Measurements from ENCODE around the gene LYPD8.

The LYPD8 gene

DNA sequence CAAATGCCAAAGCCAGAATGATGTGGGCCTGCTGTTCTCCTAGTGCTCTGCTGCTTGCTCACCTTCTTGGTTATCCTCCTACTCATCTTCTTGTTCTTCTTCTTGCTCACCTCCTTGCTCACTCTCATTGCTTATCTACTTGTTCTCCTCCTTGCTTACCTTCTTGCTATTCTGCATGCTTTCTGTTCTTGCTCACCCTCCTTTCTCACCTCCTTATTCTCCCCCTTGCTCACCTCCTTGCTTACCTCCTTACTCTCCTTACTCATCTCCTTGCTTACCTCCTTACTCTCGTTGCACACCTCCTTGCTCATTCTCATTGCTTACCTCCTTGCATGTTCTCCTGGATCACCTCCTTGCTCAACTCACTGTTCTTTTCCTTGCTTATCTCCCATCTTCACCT lies 52.8 kb downstream of the LYPD8 start, which contains the start of gene OR14I1:
OR14I1 (minus strand) TSS at position 53 of the 400 bp plus-strand sequence.
- no peak for DNase-seq (ENCODE audit: low read depth in 2 of 3, low spot score in 1 of 3)

DNA sequence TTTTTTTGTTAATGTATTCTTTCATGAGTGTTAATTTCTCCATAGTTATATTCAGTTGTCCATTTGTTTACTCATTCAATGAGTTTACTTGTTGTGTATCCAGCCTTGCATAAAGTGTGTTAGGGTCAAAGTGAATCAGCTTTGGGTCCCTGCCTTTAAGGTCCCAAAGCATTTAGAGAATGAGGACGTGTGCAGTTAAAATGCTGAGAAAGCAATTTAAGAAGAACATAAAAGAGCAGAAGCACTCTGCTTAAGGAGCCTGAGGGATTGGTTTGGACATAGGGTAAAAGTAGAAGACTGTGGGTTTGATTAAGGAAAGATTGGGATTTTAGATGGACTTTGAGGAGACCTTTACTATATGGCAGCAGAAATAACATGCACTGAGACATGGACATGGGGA lies 56.5 kb downstream of the LYPD8 start:
- DNase-seq (ENCODE audit: low read depth in 2 of 3, low spot score in 1 of 3), result no peak

DNA sequence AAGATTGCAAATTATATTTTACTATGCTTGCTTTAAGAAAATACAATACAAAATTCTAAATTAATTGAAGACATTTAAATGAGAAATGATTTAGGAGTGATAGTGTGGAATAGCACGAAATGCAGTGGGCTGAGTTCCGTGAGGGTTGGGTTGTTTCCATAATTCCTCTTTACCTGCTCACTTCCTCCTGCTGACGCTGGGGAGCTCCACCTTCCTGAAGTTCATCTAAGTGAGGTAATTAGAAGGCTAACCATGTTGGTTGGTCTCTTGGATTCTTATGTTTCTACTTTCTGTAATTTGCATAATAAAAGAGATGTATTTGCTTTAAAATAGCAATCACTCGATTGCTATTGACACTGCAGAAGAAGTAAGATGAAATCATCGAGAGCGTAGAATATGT lies 57.7 kb downstream of the LYPD8 start:
- DNase-seq (ENCODE audit: low read depth in 2 of 3, low spot score in 1 of 3), result no peak

DNA sequence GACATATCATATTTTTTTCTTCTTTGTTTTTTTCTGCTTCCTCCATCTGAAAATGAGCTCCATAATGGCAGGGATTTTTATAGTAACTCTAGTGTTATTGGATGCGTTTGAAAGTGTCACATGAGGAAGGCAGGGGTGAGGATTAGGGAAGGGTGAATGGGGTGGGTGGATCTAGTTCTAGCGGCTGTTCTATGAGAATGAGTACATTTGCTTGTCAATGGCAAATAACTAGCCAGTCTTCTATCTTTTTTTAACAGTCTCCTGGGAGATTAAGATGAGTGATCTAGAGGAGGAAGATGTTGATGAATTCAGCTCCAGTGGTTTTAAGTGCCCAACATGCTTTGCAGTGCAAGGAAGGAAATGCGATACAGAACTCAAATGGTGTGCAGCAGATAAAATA lies 58.8 kb downstream of the LYPD8 start:
- no peak for DNase-seq (ENCODE audit: low read depth in 2 of 3, low spot score in 1 of 3)

DNA sequence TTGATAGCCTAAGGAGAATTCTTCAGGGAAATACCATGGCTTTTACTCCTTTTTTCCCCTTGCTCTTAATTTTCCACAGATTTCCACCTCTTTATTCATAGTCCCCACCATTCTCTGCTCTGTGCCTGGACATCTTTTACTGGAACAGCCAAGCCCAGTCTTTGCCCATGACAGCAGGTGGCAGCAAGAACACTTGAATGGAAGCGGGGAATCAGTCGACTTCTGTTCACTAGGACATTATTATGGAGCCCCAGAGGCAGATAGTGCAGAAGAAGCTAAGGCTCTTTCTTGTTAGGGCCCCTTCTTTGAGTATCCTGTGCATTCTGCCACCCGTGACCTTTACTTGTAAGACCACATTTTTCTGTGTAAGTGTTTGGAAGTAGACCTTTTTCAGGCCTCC lies 59.3 kb downstream of the LYPD8 start:
- no peak for DNase-seq (ENCODE audit: low read depth in 2 of 3, low spot score in 1 of 3)

DNA sequence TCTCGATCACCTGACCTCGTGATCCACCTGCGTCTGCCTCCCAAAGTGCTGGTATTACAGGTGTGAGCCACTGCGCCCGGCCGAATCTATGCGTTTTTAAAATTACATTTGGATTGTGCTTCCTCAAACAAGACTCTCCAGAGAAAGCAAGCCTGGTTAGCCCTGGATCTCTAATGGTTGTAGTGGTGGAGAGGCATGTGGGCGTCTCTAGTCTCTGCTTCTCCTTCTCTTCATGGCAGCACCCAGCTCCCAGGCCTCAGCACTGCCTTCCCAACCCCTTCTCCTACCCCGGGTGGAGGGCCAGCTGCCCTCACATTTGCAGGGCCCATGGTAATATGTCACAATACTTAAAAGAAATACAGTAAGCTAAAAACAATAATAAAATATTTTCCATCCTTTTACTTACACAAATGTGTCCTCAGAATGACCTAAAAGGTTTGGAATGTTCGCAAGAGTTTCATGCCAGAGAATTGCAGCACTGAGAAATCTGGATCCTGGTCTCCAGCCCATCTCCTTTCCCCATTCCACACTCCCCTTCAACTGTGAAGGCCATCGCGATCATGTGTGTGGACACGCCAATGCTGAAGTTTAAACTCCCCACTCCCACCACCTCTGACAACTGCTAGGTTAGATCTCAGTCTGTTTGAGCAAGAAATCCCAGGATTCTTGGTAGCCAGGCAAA lies 60.0 kb downstream of the LYPD8 start:
- DNase-seq (ENCODE audit: low read depth in 2 of 3, low spot score in 1 of 3), result no peak

DNA sequence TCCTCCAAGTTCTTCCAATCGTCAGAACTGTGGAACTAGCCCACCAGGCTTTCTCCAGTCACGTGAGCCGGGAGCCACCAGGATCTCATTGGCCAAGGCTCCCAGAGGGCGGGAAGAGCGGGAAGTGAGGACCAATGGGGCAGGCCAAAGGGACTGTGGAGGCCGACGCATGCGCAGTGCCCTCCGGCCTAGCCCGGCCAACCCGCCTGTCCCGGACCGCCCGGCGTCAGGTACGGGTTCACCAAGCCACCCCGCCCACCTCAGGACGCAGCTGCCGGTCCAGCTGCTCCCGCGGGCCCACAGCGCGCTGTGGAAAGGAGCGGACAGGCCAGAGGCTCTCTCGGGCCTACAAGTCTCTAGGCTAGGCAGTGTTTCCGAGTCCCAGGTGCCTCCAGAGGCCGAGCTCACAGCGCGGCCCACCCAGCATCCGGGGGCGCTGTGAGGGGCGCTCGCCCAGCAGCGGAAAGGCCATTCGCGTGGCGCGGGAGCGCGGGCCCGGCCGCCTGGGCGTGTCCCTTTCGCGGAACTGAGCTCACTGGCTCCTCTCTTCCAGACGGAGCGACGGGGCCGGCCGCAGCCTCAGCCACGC lies 63.9 kb downstream of the LYPD8 start:
- no peak for DNase-seq (ENCODE audit: low read depth in 2 of 3, low spot score in 1 of 3)

All from stimulated activated CD4-positive, alpha-beta T cell treated with anti-CD3 and anti-CD28 coated beads, Interleukin-12 subunit alpha, Interleukin-12 subunit beta, amount 100 ng/mL, for 48 hours (primary cell).